Stimulated activated CD8-positive, alpha-beta memory T cell treated with anti-CD3 and anti-CD28 coated beads, Interleukin-7, amount 100 ng/mL, for 24 hours (primary cell): Measurements from ENCODE around the gene KIF4B.

Experiments
- DNase-seq: peaks from one replicate; pipeline ENCODE4 v3.0.0-alpha.2; 2020; ENCODE audit warnings: low read depth

Gene KIF4B

DNA sequence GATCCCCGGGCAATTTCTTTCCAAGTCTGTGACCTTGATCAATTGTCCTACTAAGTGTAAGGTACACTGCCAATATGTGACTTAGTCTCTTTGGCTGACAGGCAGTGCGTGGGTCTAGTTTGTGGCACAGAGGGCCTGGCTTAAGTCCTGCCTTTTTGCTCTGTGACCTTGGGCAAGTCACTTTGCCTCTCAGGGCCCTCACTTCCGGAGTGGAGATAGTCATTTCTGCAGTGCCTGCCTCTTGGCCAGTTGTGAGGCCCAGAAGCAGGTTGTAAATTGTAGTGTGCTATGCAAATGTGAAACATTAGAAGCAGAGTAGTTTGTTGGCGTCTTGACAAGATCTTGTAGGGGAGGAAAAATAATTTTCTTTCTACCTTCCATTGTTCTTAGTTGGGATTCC is 39.0 kb downstream of the KIF4B start:
- no peak for DNase-seq

DNA sequence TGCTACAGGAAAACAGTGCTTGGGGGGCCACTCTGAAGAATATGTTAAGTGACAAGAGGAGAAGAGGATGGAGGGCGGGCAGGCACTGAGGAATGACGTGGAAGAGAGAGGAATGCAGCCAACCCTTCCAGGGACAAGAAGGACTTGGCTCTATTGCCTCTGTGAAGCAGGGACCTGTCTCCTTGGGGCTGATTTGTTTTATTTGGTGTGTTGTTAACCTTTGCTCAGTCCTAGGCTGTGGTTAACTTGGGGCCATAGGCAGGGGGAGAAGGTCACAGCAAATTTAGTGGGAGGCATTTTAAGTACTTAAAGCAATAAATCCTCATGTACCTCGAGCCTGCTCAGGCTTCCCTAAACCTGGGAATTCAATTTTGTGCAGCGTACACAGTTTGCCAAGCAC is 39.9 kb downstream of the KIF4B start:
- no peak for DNase-seq

DNA sequence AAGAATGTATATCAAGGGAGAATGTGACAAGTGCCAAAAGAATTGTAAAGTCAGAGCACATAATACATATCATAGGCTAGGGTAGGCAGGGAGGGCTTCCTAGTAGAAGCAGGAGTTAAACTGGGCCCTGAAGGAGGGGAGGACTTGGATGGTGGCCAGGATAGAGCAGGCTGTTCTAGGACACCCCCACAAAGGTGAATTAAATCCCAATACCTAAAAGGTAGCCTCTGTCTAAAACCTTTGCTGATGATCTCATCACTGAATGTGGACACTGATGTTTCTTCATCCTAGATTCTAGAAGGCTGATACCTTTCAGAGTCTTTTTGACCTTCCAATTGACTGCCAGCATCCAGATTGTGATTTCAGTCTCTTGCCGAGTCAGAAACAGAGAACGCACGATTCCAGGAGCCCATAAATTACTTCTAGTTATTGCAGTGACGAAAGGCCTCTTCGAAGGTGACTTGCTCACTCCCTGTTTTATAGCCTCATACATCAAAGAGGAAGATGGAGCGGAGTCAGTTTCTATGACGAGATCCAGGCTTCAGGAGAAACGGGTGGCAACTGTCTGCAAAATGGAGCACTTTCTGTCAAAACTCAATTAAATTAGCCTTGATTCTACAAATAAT is 43.2 kb downstream of the KIF4B start:
- DNase-seq, result no peak

DNA sequence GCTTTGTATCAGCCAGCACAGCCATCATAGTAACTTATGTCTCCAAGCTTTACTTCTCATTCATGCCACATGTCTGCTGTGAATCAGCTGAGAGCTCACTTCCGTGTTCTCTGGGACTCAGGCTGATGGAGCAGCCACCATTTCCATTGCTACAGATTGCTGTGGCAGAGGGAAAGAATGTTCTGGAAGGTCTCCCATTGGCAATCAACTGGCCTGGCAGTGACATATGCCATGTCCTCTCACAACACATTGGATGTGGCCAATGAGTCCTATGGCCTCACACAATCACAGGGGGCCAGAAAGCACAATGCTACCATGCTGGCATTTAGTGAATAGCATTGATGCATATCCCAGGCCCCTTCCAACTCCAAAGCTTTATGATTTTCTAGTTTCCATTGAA is 44.1 kb downstream of the KIF4B start:
- no peak for DNase-seq

DNA sequence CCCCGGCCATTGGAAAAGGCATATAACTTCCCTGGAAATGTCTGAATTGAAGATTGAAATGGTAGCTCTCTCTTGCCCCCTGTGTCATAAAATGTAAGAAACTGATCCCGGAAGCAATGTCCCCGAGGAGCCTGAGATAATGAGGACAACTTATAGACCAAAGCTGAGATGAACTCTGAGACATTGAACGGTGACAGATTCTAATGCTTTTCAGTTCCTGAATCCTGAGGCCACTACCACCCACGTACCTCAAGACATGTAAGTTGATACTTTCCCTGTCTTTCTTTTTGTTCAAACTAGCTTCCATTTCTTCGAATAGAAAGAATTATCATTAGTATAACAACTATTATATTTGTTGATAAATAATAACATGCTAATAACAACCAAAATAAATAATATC is 51.0 kb downstream of the KIF4B start:
- no peak for DNase-seq

DNA sequence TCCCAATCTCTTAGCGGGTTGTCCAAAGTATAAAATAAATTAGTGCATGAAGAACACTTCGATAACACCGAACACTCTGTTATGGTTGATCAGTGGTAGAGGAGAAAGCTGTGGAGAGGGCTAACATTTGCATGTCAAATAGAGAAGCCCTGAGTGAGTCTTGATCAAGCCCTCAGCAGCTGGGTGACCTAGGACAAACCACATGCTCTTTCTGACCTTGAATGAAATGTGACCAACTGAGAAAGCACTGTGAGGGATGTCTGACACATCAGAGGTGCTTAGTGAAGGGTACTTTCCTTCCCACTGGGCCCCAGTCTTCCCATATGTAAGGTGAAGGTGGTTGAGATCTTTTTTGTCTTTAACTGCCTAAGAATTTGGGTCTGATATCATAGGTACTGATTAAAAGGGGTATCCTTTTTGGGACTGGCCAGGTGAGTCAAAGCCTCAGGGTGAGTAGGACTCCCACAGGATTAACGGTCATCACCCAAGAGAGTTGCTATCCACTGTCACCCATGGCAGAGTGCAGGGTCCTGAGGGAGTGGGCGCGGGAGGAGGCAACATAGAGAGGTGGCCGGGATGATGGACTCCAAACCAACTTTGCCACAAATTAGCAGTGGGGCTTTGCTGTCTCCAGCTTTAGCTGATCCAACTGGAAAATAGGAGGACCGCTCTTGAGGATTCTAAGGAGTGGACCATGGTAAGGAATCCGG is 53.5 kb downstream of the KIF4B start:
- no peak for DNase-seq
